ENCODE data around the gene SDC4. TPM values are rescaled to one million over a fixed set of nuclear protein-coding genes. Genes with fewer than 3 reads are reported as not detected.

SDC4 gene
- total RNA-seq, 4 donors from 2014 or later = 50.4 to 168 (median 97.8) TPM

GRCh38 chr20:45317826-45318225 is 30.4 kb downstream of the SDC4 start:
- no peaks in the 10 kb centered on the region for H3K9me3 ChIP-seq
- H3K36me3 ChIP-seq = no peaks in the 10 kb centered on the region
- in situ Hi-C loops (cut with MboI; ENCODE audit: low sequenced_read_pairs in 4 of 4) (loop anchor here in 2 of 4 donors (5.0 to 10.0 kb wide), 5 partner anchors 57 to 457 kb away; partner anchors contain the start of gene TP53TG5 (in 1 of the 2)), intact Hi-C loops (cut with DNase I; ENCODE audit: low total_unique reads) (no loop called here)
- ATAC-seq (no peak), DNase-seq (no peak)
- peaks cover 9 to 17% (median 13%) of the 10 kb centered on the region in 3 donors for H3K27me3 ChIP-seq
- H3K27ac ChIP-seq = no peak overlapping the region
- no peak overlapping the region for H3K4me3 ChIP-seq
- H3K4me1 ChIP-seq = no peaks in the 10 kb centered on the region
- TF ChIP-seq POLR2A (IDR thresholded peaks at IDR 0.05) = no peak
- no peak for TF ChIP-seq CTCF (IDR thresholded peaks at IDR 0.05 in 4 of 5, conservative IDR thresholded peaks at IDR 0.05 in 1 of 5)

DNA sequence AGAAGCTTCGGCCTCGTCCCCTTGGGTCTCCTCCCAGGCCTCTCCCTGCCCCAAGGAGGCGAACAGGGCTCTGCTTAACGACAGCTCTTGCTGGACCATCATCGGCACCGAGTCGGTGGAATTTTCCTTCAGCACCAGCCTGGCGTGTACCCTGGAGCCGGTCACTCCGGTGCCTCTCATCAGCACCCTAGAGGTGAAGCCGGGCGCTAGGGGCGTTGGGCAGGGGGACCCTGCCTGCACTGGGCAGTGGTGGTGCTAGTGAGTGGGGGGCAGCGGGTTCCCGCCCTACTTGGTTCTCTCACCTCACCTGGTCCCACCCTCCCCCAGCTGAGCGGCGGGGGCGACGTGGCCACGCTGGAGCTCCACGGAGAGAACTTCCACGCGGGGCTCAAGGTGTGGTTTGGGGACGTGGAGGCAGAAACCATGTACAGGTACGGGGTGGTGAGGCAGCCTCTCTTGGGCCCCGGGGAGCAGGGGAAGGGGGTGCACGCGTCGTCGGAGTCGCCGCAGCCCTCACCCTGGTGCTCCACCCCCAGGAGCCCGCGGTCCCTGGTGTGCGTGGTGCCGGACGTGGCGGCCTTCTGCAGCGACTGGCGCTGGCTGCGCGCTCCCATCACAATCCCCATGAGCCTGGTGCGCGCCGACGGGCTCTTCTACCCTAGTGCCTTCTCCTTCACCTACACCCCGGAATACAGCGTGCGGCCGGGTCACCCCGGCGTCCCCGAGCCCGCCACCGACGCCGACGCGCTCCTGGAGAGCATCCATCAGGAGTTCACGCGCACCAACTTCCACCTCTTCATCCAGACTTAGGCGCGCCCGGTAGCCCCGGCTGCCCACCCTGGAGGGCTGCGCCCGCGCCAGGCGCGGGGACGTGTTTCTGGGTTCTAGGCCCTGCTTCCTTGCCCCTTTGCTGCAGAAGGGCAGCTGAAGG is 31.8 kb downstream of the SDC4 start:
- no peak overlapping the region for H3K27ac ChIP-seq
- no peak overlapping the region for H3K4me3 ChIP-seq
- no peak for DNase-seq
- H3K27me3 ChIP-seq = peaks cover 9 to 17% (median 17%) of the 10 kb centered on the region in 3 donors
- TF ChIP-seq POLR2A (IDR thresholded peaks at IDR 0.05) = no peak
- no peak for TF ChIP-seq CTCF (IDR thresholded peaks at IDR 0.05 in 4 of 5, conservative IDR thresholded peaks at IDR 0.05 in 1 of 5)
- H3K9me3 ChIP-seq = no peaks in the 10 kb centered on the region
- in situ Hi-C loops (cut with MboI; ENCODE audit: low sequenced_read_pairs in 4 of 4) (loop anchor here in 2 of 4 donors (5.0 to 10.0 kb wide), 5 partner anchors 58 to 458 kb away; partner anchors contain the start of gene TP53TG5 (in 1 of the 2)), intact Hi-C loops (cut with DNase I; ENCODE audit: low total_unique reads) (no loop called here)
- no peaks in the 10 kb centered on the region for H3K4me1 ChIP-seq
- ATAC-seq = no peak
- H3K36me3 ChIP-seq = no peaks in the 10 kb centered on the region

GRCh38 chr20:45315672-45316071 is 32.6 kb downstream of the SDC4 start:
- Histone ChIP-seq H3K9me3 (no peaks in the 10 kb centered on the region), H3K27me3 (peaks cover 9 to 17% (median 17%) of the 10 kb centered on the region in 3 donors), H3K36me3 (no peaks in the 10 kb centered on the region), H3K4me3 (no peak overlapping the region), H3K27ac (no peak overlapping the region), H3K4me1 (no peaks in the 10 kb centered on the region)
- in situ Hi-C loops (cut with MboI; ENCODE audit: low sequenced_read_pairs in 4 of 4) (loop anchor here in 2 of 4 donors (5.0 to 10.0 kb wide), 5 partner anchors 59 to 459 kb away; partner anchors contain the start of gene TP53TG5 (in 1 of the 2)), intact Hi-C loops (cut with DNase I; ENCODE audit: low total_unique reads) (no loop called here)
- TF ChIP-seq POLR2A (IDR thresholded peaks at IDR 0.05) = no peak
- no peak for TF ChIP-seq CTCF (IDR thresholded peaks at IDR 0.05 in 4 of 5, conservative IDR thresholded peaks at IDR 0.05 in 1 of 5)
- no peak for DNase-seq
- ATAC-seq = no peak

DNA sequence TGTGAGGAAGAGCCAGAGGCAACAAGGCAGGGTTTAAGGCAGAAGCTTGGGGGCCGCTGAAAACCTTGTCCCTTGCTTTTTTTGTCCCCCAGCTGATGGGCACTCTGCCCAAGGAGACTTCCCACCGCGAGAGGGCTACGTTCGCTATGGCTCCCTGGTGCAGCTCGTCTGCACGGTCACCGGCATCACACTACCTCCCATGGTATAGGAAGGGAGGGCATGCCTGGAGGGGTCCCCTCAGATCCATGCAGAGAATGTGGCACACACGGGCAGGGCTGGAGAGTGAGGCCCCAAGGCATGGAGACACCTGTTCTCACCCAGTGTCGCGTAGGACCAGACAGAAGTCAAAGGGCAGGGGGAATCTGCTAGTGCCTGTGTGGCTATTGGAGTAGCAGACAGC is 34.3 kb downstream of the SDC4 start:
- DNase-seq = no peak

More for the DNA sequence above, 34.3 kb downstream of the SDC4 start:
- no peaks in the 10 kb centered on the region for H3K9me3 ChIP-seq
- ATAC-seq = no peak
- TF ChIP-seq CTCF (IDR thresholded peaks at IDR 0.05 in 4 of 5, conservative IDR thresholded peaks at IDR 0.05 in 1 of 5) (no peak), POLR2A (IDR thresholded peaks at IDR 0.05) (no peak)
- no peak overlapping the region for H3K27ac ChIP-seq
- intact Hi-C loops (cut with DNase I; ENCODE audit: low total_unique reads) = loop anchor here (5.0 kb wide), 1 partner anchor 272 kb away; no protein-coding TSS in a partner anchor
- peaks cover 9 to 17% (median 17%) of the 10 kb centered on the region in 3 donors for H3K27me3 ChIP-seq
- no peaks in the 10 kb centered on the region for H3K36me3 ChIP-seq
- no peaks in the 10 kb centered on the region for H3K4me1 ChIP-seq
- in situ Hi-C loops (cut with MboI; ENCODE audit: low sequenced_read_pairs in 4 of 4) = loop anchor here in 2 of 4 donors (10.0 kb wide), 3 partner anchors 61 to 461 kb away; partner anchors contain the start of gene TP53TG5 (in 1 of the 2)
- no peak overlapping the region for H3K4me3 ChIP-seq
